Suprapubic skin (tissue), 3 donors: ENCODE results near the gene ATP6V1E1.

ENCODE experiments used
- CTCF ChIP-seq, 2 donors: fragments of 200-600 bp in 1 of 2; fragments of 450-650 bp in 1 of 2; sonication (generic) in 1 of 2; IDR thresholded peaks; one replicate each; pipeline ENCODE4 v1.5.1; 2016 to 2019; ENCODE audit warnings: antibody characterized with exemption in 2 of 2, mild to moderate bottlenecking in 1 of 2, moderate library complexity in 1 of 2
- POLR2A ChIP-seq, 2 donors: fragments of 450-650 bp; IDR thresholded peaks; one replicate each; pipeline ENCODE4 v1.6.1; 2017; ENCODE audit warnings: antibody characterized with exemption in 2 of 2, mild to moderate bottlenecking in 2 of 2, moderate library complexity in 2 of 2

DNA sequence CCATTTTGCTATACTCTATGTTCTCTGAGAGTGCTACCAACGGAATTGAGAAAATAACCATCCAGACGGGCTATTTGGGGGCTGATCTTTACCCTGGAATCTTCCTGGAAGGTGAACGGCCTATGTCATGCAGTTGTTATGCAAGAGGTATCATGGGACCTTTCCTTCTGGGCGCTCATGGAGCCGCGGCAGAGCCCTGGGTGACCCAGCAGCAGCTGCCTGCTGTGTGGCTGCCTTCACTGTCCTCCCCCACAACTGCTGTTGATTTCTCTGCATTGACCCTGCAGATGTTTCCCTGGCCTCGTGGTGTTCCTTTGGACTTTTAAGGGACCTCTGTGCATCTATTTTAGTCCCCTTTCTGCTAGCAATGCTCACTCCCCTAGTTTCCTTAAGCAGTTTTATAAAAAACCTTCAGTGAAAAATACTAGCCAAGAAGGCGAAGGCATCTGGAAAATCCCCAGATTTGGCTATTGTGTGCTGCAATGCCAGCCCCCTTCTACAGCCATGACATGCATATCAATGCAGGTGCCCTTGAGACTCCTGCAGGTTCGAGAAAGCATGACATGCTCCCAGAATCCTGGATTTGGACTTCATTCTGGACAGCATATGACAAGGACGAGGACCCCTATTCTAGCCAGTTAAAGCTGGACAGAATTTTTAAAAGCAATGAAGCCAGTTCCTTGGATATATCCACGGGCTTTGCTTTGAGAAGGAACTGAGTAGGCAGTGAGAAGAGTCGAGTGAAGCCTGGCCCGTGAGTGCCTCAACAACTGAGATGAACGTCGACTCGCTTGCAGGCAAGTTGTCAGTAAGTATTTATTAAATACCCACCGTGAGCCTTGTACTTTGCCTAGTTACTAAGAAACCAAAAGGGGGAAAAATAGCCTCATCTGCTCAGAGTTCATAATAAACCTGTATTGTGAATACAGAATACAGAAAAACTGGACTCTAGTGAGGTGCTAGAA, 65.4 kb downstream of the ATP6V1E1 start, which contains the start of gene SLC25A18:
- TF ChIP-seq CTCF (IDR thresholded peaks at IDR 0.05): no peak
- no peak for TF ChIP-seq POLR2A (IDR thresholded peaks at IDR 0.05)
